AG10803 (cell line): ENCODE results near the gene LRP1B.
"Not testable (repeated sequence)": the region's sequence is repeated elsewhere in the genome, so short reads cannot be mapped to it uniquely, and the experiment has no call there.

Experiments
- DNase-seq: peaks from one replicate; pipeline ENCODE4 v3.0.0; 2010; ENCODE audit warnings: low read depth
- H3K4me3 ChIP-seq: 2 replicates; pipeline ENCODE4 v1.5.1; 2011; ENCODE audit warnings: mild to moderate bottlenecking, low read length, control low read depth
- TF ChIP-seq, protein P1 (sequence below): conservative IDR thresholded peaks from 2 replicates; pipeline ENCODE4 v1.5.1; 2011; ENCODE audit warnings: mild to moderate bottlenecking, low read length, control low read depth, inconsistent platforms

The LRP1B gene

DNA sequence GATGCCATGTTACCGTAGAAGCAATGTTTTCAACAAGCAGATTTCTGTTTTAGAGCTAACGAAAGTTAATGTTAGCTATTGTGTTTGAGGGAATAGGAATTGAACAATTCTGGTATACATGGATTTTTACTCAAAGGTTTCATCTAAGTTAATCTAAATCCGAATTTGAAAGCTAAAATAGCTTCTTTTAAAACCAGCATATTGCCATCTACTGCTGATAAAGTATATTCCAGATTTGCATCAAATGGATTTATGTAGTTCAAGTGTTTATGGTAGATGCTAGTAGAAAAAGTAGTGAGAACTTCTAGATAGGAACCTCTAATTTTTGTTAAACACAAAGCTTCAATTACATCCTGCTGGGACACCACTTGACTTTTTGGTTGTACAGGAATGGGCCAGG is 1781.1 kb downstream of the LRP1B start:
- no peak for DNase-seq
- no peak overlapping the region for H3K4me3 ChIP-seq
- TF ChIP-seq, protein P1, sequence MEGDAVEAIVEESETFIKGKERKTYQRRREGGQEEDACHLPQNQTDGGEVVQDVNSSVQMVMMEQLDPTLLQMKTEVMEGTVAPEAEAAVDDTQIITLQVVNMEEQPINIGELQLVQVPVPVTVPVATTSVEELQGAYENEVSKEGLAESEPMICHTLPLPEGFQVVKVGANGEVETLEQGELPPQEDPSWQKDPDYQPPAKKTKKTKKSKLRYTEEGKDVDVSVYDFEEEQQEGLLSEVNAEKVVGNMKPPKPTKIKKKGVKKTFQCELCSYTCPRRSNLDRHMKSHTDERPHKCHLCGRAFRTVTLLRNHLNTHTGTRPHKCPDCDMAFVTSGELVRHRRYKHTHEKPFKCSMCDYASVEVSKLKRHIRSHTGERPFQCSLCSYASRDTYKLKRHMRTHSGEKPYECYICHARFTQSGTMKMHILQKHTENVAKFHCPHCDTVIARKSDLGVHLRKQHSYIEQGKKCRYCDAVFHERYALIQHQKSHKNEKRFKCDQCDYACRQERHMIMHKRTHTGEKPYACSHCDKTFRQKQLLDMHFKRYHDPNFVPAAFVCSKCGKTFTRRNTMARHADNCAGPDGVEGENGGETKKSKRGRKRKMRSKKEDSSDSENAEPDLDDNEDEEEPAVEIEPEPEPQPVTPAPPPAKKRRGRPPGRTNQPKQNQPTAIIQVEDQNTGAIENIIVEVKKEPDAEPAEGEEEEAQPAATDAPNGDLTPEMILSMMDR: no peak

DNA sequence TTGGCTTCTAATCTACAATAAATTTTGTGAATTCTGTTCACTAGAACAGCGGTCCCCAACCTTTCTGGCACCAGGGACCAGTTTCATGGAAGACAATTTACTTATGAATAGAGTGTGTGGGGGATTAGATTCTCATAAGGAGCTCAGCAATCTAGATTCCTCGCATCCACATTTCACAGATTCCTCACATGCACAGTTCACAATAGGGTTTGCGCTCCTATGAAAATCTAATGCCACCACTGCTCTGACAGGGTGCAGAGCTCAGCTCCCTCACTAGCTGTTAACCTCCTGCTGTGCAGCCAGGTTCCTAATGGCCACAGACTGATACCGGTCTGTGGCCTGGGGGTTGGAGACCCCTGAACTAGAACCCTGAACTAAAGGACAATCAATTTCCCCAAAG is 1782.0 kb downstream of the LRP1B start:
- DNase-seq: no peak
- no peak overlapping the region for H3K4me3 ChIP-seq
- TF ChIP-seq, protein P1: no peak

DNA sequence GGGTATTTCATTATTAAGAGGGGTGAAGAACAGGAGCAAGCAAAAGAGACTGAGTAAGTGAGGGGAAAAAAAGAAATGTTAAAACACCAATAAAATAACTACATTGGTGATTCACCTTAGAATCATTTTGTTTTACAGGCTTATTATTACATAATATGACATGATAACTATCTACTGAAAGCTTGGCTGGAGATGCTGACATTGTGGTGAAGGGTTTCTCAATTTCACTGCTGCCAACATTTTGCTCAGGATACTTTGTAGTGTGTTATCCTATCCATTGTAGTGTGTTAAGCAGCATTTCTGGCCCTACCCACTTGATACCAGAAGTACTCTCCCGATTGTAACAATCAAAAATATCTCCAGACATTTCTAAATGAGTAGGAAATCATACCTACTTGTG is 1786.0 kb downstream of the LRP1B start:
- no peak overlapping the region for H3K4me3 ChIP-seq
- peak; percentile 13 for DNase-seq
- TF ChIP-seq, protein P1: no peak

DNA sequence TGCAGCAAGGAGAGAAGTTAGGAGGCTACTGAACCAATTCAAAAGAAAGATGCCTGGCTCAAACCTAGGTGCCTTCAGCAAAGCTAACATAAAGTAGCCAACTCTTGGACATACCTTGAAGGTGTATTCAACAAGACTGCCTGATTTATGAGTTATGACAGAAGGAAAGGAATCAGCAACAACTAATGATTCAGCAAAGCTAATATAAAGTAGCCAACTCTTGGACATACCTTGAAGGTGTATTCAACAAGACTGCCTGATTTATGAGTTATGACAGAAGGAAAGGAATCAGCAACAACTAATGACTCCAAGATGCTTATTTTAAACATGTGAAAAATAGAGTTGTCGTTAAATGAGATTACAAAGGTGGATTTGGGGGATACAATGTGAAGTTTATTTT is 1786.5 kb downstream of the LRP1B start:
- DNase-seq, H3K4me3 ChIP-seq: not testable (repeated sequence)

DNA sequence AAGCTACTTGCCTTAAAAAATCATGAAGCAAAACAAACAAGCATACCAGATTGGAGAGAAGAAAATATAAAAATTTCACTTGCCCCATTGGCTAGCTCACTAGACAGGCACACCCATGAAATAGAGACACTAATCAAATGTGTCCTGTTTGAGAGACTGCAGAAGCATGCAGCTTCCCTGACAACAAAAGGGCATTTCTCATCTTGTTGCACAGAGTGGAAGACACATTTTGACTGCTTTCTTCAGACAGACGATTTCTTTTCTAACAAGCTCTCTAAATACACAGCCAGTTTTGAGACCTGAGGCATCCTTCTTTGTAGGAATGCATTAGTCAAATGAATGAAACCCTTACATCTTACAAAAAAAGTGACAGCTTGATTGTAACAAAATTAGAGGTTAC is 1792.0 kb downstream of the LRP1B start:
- TF ChIP-seq, protein P1: no peak
- H3K4me3 ChIP-seq: no peak overlapping the region
- DNase-seq: no peak

DNA sequence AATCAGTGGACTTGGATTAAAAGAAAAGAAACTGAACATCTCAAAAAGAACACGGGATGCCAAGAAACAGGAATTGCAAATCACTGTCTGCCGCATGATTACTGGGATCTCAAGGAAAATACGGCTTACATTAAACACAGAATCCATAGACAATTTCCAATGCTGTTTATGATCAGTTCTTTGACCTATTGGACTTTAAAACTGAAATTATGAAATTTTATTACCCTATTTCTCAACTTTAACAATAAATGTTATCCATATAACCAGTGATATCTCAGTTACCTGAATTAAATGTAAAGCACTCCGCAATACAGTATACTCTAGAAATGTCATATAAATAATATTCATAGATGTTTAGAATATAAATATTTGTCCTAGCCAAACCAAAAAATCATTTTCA is 1793.8 kb downstream of the LRP1B start:
- TF ChIP-seq, protein P1: no peak
- DNase-seq: no peak
- no peak overlapping the region for H3K4me3 ChIP-seq

DNA sequence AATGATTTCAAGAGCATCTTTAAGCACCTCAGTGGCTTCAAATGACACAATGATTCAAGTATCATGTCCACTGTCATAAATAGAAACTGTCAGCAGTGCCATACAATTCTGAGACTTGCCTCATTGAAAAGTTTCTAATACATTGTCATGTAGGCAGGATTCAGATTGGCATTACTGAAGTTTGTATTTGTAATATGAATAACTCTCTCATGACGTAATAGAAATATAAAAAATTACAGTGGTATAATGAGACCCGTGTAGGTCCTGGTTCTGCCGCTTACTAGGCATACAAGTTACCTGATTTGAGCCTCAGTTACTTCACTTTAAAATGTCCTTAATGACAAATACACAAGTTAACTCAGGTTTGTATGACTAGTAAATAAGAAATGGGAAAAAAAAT is 1814.5 kb downstream of the LRP1B start:
- TF ChIP-seq, protein P1: no peak
- DNase-seq: no peak
- H3K4me3 ChIP-seq: no peak overlapping the region

DNA sequence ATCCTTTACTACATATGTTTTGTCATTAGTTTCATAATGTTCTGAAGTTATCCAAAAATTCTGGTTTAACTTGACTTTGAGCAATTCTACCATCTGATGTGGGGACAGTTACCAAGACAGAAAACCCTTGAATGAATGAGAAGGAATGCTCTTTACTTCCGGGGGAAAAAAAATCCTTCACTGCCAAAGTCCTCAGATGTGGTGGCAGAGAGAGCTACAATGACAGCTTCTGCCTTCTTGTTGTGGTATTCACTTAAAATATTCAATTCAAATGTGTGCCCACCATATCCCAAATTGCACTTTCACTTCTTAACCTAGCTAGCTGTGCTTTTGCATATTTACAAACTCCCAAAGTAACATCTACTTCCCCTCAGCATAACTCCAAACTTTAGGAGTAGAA is 1818.9 kb downstream of the LRP1B start:
- no peak overlapping the region for H3K4me3 ChIP-seq
- TF ChIP-seq, protein P1: no peak
- no peak for DNase-seq
